Measurements from ENCODE around the gene ANKMY1.

ANKMY1 gene

GRCh38 chr2:240445961-240446663 lies 111.7 kb downstream of the ANKMY1 start:
- TF ChIP-seq PPARA (CRISPR knock-in tag; IDR thresholded peaks at IDR 0.05; ENCODE audit: borderline replicate concordance) (no peak), OSR1 (CRISPR knock-in tag; IDR thresholded peaks at IDR 0.05) (no peak), ZC3H10 (CRISPR knock-in tag; IDR thresholded peaks at IDR 0.05) (no peak), SNAI2 (CRISPR knock-in tag; IDR thresholded peaks at IDR 0.05) (no peak), RARB (CRISPR knock-in tag; IDR thresholded peaks at IDR 0.05) (no peak), ISL1 (CRISPR knock-in tag; IDR thresholded peaks at IDR 0.05) (no peak), POU6F1 (CRISPR knock-in tag; IDR thresholded peaks at IDR 0.05; ENCODE audit: borderline replicate concordance, low read depth) (no peak), ZFP30 (CRISPR knock-in tag; IDR thresholded peaks at IDR 0.05) (no peak), GLIS3 (CRISPR knock-in tag; IDR thresholded peaks at IDR 0.05) (no peak), ARNTL (CRISPR knock-in tag; IDR thresholded peaks at IDR 0.05; ENCODE audit: borderline replicate concordance, low read depth) (no peak), ZNF565 (CRISPR knock-in tag; conservative IDR thresholded peaks at IDR 0.05; ENCODE audit: low read depth) (no peak), ZNF8 (CRISPR knock-in tag; IDR thresholded peaks at IDR 0.05) (no peak), TSHZ2 (CRISPR knock-in tag; IDR thresholded peaks at IDR 0.05) (no peak), BACH2 (CRISPR knock-in tag; IDR thresholded peaks at IDR 0.05; ENCODE audit: borderline replicate concordance) (no peak), ESRRG (CRISPR knock-in tag; IDR thresholded peaks at IDR 0.05) (no peak), ZNF70 (CRISPR knock-in tag; IDR thresholded peaks at IDR 0.05) (no peak), ZFP3 (CRISPR knock-in tag; IDR thresholded peaks at IDR 0.05) (no peak), TCF4 (CRISPR knock-in tag; IDR thresholded peaks at IDR 0.05; ENCODE audit: borderline replicate concordance) (no peak), PATZ1 (CRISPR knock-in tag; IDR thresholded peaks at IDR 0.05; ENCODE audit: borderline replicate concordance) (no peak)
- no peak for ATAC-seq

- TF ChIP-seq GLIS3 (CRISPR knock-in tag; IDR thresholded peaks at IDR 0.05) (no peak), RARB (CRISPR knock-in tag; IDR thresholded peaks at IDR 0.05) (no peak), CREB5 (CRISPR knock-in tag; IDR thresholded peaks at IDR 0.05; ENCODE audit: low read depth) (no peak), ARNTL (CRISPR knock-in tag; IDR thresholded peaks at IDR 0.05; ENCODE audit: borderline replicate concordance, low read depth) (no peak), TCF4 (CRISPR knock-in tag; IDR thresholded peaks at IDR 0.05; ENCODE audit: borderline replicate concordance) (no peak), ZNF565 (CRISPR knock-in tag; conservative IDR thresholded peaks at IDR 0.05; ENCODE audit: low read depth) (no peak), ISL1 (CRISPR knock-in tag; IDR thresholded peaks at IDR 0.05) (no peak)
- no peak for ATAC-seq
These were observed 113.3 kb downstream of the ANKMY1 start for GRCh38 chr2:240444464-240444863.

GRCh38 chr2:240443891-240444301 lies 113.9 kb downstream of the ANKMY1 start:
- ATAC-seq, result no peak
- TF ChIP-seq ZNF70 (CRISPR knock-in tag; IDR thresholded peaks at IDR 0.05) (no peak), ZNF8 (CRISPR knock-in tag; IDR thresholded peaks at IDR 0.05) (no peak), ISL1 (CRISPR knock-in tag; IDR thresholded peaks at IDR 0.05) (no peak), PATZ1 (CRISPR knock-in tag; IDR thresholded peaks at IDR 0.05; ENCODE audit: borderline replicate concordance) (no peak), CREB5 (CRISPR knock-in tag; IDR thresholded peaks at IDR 0.05; ENCODE audit: low read depth) (no peak), GLIS3 (CRISPR knock-in tag; IDR thresholded peaks at IDR 0.05) (no peak), SNAI2 (CRISPR knock-in tag; IDR thresholded peaks at IDR 0.05) (no peak), ARNTL (CRISPR knock-in tag; IDR thresholded peaks at IDR 0.05; ENCODE audit: borderline replicate concordance, low read depth) (no peak), ZFP3 (CRISPR knock-in tag; IDR thresholded peaks at IDR 0.05) (no peak), ZNF565 (CRISPR knock-in tag; conservative IDR thresholded peaks at IDR 0.05; ENCODE audit: low read depth) (no peak), ESRRG (CRISPR knock-in tag; IDR thresholded peaks at IDR 0.05) (no peak), TSHZ2 (CRISPR knock-in tag; IDR thresholded peaks at IDR 0.05) (no peak), RARB (CRISPR knock-in tag; IDR thresholded peaks at IDR 0.05) (no peak), PPARA (CRISPR knock-in tag; IDR thresholded peaks at IDR 0.05; ENCODE audit: borderline replicate concordance) (no peak)
